Measurements from ENCODE around the gene ZNF678.
"Not testable (repeated sequence)": the region's sequence is repeated elsewhere in the genome, so short reads cannot be mapped to it uniquely, and the experiment has no call there.

ZNF678 gene

DNA sequence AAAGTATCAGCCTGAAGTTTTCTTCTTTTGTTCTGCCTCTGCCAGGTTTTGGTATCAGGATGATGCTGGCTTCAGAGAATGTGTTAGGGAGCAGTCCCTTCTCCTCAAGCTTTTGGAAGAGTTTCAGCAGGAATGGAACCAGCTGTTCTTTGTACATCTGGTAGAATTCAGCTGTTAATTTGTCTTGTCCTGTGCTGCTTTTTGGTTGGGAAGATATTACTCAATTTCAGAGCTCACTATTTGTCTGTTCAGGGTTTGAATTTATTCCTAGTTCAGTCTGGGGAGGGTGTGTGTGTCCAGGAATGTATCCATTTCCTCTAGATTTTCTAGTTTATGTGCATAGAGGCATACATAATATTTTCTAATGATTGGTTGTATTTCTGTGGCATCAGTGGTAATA is 12.8 kb downstream of the ZNF678 start:
- DNase-seq (ENCODE audit: insufficient read length, low spot score) (no peak), FAIRE-seq (no peak)
- TF ChIP-seq, protein P1, sequence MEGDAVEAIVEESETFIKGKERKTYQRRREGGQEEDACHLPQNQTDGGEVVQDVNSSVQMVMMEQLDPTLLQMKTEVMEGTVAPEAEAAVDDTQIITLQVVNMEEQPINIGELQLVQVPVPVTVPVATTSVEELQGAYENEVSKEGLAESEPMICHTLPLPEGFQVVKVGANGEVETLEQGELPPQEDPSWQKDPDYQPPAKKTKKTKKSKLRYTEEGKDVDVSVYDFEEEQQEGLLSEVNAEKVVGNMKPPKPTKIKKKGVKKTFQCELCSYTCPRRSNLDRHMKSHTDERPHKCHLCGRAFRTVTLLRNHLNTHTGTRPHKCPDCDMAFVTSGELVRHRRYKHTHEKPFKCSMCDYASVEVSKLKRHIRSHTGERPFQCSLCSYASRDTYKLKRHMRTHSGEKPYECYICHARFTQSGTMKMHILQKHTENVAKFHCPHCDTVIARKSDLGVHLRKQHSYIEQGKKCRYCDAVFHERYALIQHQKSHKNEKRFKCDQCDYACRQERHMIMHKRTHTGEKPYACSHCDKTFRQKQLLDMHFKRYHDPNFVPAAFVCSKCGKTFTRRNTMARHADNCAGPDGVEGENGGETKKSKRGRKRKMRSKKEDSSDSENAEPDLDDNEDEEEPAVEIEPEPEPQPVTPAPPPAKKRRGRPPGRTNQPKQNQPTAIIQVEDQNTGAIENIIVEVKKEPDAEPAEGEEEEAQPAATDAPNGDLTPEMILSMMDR (IDR thresholded peaks at IDR 0.05; ENCODE audit: insufficient read depth, missing control alignments): no peak

GRCh38 chr1:227577500-227577899 is 14.1 kb downstream of the ZNF678 start:
- FAIRE-seq: no peak
- TF ChIP-seq, protein P1 (IDR thresholded peaks at IDR 0.05; ENCODE audit: insufficient read depth, missing control alignments): no peak
- DNase-seq (ENCODE audit: insufficient read length, low spot score): no peak

- FAIRE-seq (no peak), DNase-seq (ENCODE audit: insufficient read length, low spot score) (no peak)
- TF ChIP-seq, protein P1 (IDR thresholded peaks at IDR 0.05; ENCODE audit: insufficient read depth, missing control alignments): no peak
These were observed 20.0 kb downstream of the ZNF678 start for GRCh38 chr1:227583354-227583753.

- TF ChIP-seq, protein P1 (IDR thresholded peaks at IDR 0.05; ENCODE audit: insufficient read depth, missing control alignments): no peak
- FAIRE-seq (no peak), DNase-seq (ENCODE audit: insufficient read length, low spot score) (no peak)
These were observed 23.4 kb downstream of the ZNF678 start for GRCh38 chr1:227586733-227587132.

GRCh38 chr1:227587968-227588367 is 24.6 kb downstream of the ZNF678 start:
- DNase-seq (ENCODE audit: insufficient read length, low spot score) (no peak), FAIRE-seq (no peak)
- TF ChIP-seq, protein P1 (IDR thresholded peaks at IDR 0.05; ENCODE audit: insufficient read depth, missing control alignments): no peak

GRCh38 chr1:227588769-227589168 is 25.4 kb downstream of the ZNF678 start:
- DNase-seq (ENCODE audit: insufficient read length, low spot score); FAIRE-seq: not testable (repeated sequence)

GRCh38 chr1:227589777-227590176 is 26.4 kb downstream of the ZNF678 start:
- not testable (repeated sequence) for DNase-seq (ENCODE audit: insufficient read length, low spot score); FAIRE-seq

- not testable (repeated sequence) for FAIRE-seq; DNase-seq (ENCODE audit: insufficient read length, low spot score)
These were observed 32.9 kb downstream of the ZNF678 start for GRCh38 chr1:227596222-227596621.

DNA sequence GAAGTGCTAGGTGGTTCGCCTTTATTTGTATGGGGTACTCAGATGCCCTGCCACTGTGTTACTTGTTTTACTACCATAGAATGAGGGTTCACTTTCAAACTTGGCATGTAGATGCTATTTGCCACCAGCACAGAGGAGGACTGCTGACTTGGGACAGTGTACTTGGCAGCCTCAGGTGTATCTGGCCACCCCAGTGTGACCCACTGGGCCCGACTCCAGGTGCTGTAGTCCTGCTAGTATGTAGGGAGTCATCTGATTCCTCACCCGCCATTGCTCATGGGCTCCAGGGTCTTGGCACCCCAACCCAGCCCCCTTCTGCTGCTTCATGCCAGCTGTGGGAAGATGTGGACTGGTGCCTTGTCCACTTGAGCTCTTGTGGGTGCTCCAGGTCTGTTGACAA is 40.0 kb downstream of the ZNF678 start:
- TF ChIP-seq, protein P1 (IDR thresholded peaks at IDR 0.05; ENCODE audit: insufficient read depth, missing control alignments): no peak
- DNase-seq (ENCODE audit: insufficient read length, low spot score): no peak
- FAIRE-seq: no peak
